ENCODE data around the gene KREMEN2.

GRCh38 chr16:2967721-2968161 is 3.7 kb downstream of the KREMEN2 start:
- no peak for TF ChIP-seq CTCF (conservative IDR thresholded peaks at IDR 0.05; ENCODE audit: low read depth, low read length)
- no peak for TF ChIP-seq RAD21 (IDR thresholded peaks at IDR 0.05; ENCODE audit: low read length)
- no peak for TF ChIP-seq RCOR1 (IDR thresholded peaks at IDR 0.05; ENCODE audit: insufficient replicate concordance, low read length)
- TF ChIP-seq USF2 (IDR thresholded peaks at IDR 0.05; ENCODE audit: low read depth, low read length): no peak
- TF ChIP-seq POLR2A (IDR thresholded peaks at IDR 0.05; ENCODE audit: low read depth, low read length): no peak
- no peak for TF ChIP-seq BHLHE40 (IDR thresholded peaks at IDR 0.05; ENCODE audit: low read depth, low read length)
- no peak for TF ChIP-seq ELK1 (IDR thresholded peaks at IDR 0.05; ENCODE audit: borderline replicate concordance, low read depth, low read length)
- TF ChIP-seq RFX5 (IDR thresholded peaks at IDR 0.05; ENCODE audit: low read depth, low read length): no peak
- TF ChIP-seq FOS (IDR thresholded peaks at IDR 0.05; ENCODE audit: low read depth, low read length): no peak
